ENCODE data around the gene SCAMP5.

SCAMP5 gene

GRCh38 chr15:75034615-75035014 lies 39.3 kb downstream of the SCAMP5 start:
- DNase-seq, result peak; percentile 87
- in situ Hi-C loops (cut with MboI; ENCODE audit: low pct_unique_long_range_greater_than_20kb, low sequenced_read_pairs), result no loop called here

- no peak for DNase-seq
- in situ Hi-C loops (cut with MboI; ENCODE audit: low pct_unique_long_range_greater_than_20kb, low sequenced_read_pairs), result no loop called here
Observed at GRCh38 chr15:75036212-75036616, 40.9 kb downstream of the SCAMP5 start.

GRCh38 chr15:75037685-75038084 lies 42.3 kb downstream of the SCAMP5 start:
- no peak for DNase-seq
- in situ Hi-C loops (cut with MboI; ENCODE audit: low pct_unique_long_range_greater_than_20kb, low sequenced_read_pairs), result no loop called here

- in situ Hi-C loops (cut with MboI; ENCODE audit: low pct_unique_long_range_greater_than_20kb, low sequenced_read_pairs), result no loop called here
Observed at GRCh38 chr15:75038231-75038630, 42.9 kb downstream of the SCAMP5 start.

GRCh38 chr15:75042730-75043508 lies 47.6 kb downstream of the SCAMP5 start:
- in situ Hi-C loops (cut with MboI; ENCODE audit: low pct_unique_long_range_greater_than_20kb, low sequenced_read_pairs), result no loop called here
- DNase-seq, result peak; percentile 100

More at GRCh38 chr15:75038231-75038630, 42.9 kb downstream of the SCAMP5 start:
- DNase-seq, result no peak

- peak; percentile 92 for DNase-seq
- in situ Hi-C loops (cut with MboI; ENCODE audit: low pct_unique_long_range_greater_than_20kb, low sequenced_read_pairs), result no loop called here
Observed at GRCh38 chr15:75043509-75044257, 48.3 kb downstream of the SCAMP5 start.

GRCh38 chr15:75044258-75044878 lies 49.0 kb downstream of the SCAMP5 start:
- in situ Hi-C loops (cut with MboI; ENCODE audit: low pct_unique_long_range_greater_than_20kb, low sequenced_read_pairs), result no loop called here
- no peak for DNase-seq

- in situ Hi-C loops (cut with MboI; ENCODE audit: low pct_unique_long_range_greater_than_20kb, low sequenced_read_pairs), result no loop called here
- DNase-seq, result no peak
Observed at GRCh38 chr15:75045332-75046015, 50.1 kb downstream of the SCAMP5 start.

GRCh38 chr15:75048394-75048793 lies 53.0 kb downstream of the SCAMP5 start:
- no peak for DNase-seq
- in situ Hi-C loops (cut with MboI; ENCODE audit: low pct_unique_long_range_greater_than_20kb, low sequenced_read_pairs), result no loop called here

- no peak for DNase-seq
Observed at GRCh38 chr15:75049392-75049791, 54.0 kb downstream of the SCAMP5 start.

GRCh38 chr15:75050283-75050682 lies 54.9 kb downstream of the SCAMP5 start:
- no peak for DNase-seq
- in situ Hi-C loops (cut with MboI; ENCODE audit: low pct_unique_long_range_greater_than_20kb, low sequenced_read_pairs), result no loop called here

More at GRCh38 chr15:75049392-75049791, 54.0 kb downstream of the SCAMP5 start:
- in situ Hi-C loops (cut with MboI; ENCODE audit: low pct_unique_long_range_greater_than_20kb, low sequenced_read_pairs), result no loop called here

GRCh38 chr15:75051191-75051608 lies 55.8 kb downstream of the SCAMP5 start:
- in situ Hi-C loops (cut with MboI; ENCODE audit: low pct_unique_long_range_greater_than_20kb, low sequenced_read_pairs), result no loop called here
- no peak for DNase-seq

- DNase-seq, result no peak
- in situ Hi-C loops (cut with MboI; ENCODE audit: low pct_unique_long_range_greater_than_20kb, low sequenced_read_pairs), result no loop called here
Observed at GRCh38 chr15:75051711-75052110, 56.3 kb downstream of the SCAMP5 start.

- in situ Hi-C loops (cut with MboI; ENCODE audit: low pct_unique_long_range_greater_than_20kb, low sequenced_read_pairs), result no loop called here
- DNase-seq, result no peak
Observed at GRCh38 chr15:75052972-75053747, 57.8 kb downstream of the SCAMP5 start.

GRCh38 chr15:75053748-75054125 lies 58.4 kb downstream of the SCAMP5 start:
- no peak for DNase-seq
- in situ Hi-C loops (cut with MboI; ENCODE audit: low pct_unique_long_range_greater_than_20kb, low sequenced_read_pairs), result no loop called here

GRCh38 chr15:75054172-75054897 lies 59.0 kb downstream of the SCAMP5 start:
- in situ Hi-C loops (cut with MboI; ENCODE audit: low pct_unique_long_range_greater_than_20kb, low sequenced_read_pairs), result no loop called here
- no peak for DNase-seq

GRCh38 chr15:75056036-75056435 lies 60.7 kb downstream of the SCAMP5 start:
- in situ Hi-C loops (cut with MboI; ENCODE audit: low pct_unique_long_range_greater_than_20kb, low sequenced_read_pairs), result no loop called here
- no peak for DNase-seq

Data from KBM-7 (cell line).